ENCODE data around the gene ARFGEF2.
A peak's percentile ranks its signal among the peaks of the same experiment; 100 is the strongest.
"Not testable (repeated sequence)": the region's sequence is repeated elsewhere in the genome, so short reads cannot be mapped to it uniquely, and the experiment has no call there.

ARFGEF2 gene

DNA sequence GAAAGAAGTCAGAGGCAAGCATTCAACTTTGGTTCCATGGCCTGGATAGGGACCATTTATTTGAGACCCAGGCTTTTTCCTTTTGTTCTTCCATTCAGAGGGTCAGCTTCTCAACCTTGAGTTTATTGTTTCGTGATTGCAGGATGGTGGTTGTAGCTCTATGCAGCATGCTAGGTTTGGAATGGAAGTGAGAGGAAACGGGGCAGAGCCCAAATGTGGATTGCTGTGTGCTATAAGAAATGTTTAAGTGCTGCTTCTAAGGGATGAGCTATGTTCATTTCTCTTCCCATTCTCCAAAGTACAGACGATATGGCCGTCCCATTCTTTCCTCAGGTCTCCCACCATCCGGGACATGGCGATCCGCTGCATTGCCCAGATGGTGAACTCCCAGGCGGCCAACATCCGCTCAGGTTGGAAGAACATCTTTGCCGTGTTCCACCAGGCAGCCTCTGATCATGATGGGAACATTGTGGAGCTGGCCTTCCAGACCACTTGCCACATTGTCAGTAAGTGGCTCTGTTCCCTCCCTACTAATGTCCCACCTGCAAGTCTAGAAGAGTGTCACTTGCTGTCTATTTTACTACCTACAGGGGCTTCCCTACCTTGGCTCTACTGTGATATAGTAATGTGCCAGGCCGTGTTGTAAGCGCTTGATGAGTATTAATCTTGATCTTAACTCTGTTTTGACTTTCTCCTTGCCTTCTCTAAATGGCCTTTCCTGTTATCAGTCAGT is 88.6 kb downstream of the ARFGEF2 start:
- no peak for DNase-seq

GRCh38 chr20:49024220-49024619 is 102.7 kb downstream of the ARFGEF2 start:
- no peak for DNase-seq

GRCh38 chr20:49028177-49028576 is 106.7 kb downstream of the ARFGEF2 start:
- DNase-seq = not testable (repeated sequence)

DNA sequence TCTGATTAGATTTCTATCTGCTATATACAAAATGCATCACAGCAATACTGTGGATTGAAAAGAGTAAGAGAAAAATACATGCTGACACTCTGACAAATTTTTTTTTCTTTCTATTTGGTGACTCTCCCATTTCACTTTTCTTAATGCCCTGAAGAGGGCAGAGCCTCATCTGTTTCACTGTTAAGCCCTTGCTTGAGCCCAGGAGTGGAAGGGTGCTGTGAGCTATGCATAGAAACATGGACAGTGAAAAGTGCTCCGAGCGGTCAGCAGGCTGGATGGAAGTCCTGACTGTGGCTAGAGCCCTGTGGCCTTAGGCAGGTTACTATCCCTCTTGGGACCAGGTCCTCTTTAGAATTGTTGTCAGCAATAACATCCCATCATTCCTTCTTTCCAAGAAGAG is 107.2 kb downstream of the ARFGEF2 start:
- DNase-seq = no peak

DNA sequence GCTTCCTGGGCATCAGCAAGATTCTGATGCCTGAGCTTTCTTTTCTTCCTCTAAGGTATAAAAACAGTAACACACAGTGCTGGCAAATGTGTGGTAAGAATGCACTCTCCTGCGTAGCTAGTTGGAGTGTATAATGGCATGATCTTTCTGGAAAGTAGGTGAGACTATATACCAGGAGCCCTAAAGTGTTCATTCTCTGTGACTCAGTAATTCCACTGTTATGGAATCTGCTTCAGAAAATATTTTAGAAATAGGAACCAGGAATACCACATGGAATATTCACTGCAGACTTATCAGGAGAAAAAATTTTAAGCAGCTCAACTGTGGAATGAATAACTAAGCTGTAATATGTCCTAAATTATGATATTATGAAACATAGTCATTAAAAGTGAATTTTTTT is 107.7 kb downstream of the ARFGEF2 start:
- DNase-seq = no peak

DNA sequence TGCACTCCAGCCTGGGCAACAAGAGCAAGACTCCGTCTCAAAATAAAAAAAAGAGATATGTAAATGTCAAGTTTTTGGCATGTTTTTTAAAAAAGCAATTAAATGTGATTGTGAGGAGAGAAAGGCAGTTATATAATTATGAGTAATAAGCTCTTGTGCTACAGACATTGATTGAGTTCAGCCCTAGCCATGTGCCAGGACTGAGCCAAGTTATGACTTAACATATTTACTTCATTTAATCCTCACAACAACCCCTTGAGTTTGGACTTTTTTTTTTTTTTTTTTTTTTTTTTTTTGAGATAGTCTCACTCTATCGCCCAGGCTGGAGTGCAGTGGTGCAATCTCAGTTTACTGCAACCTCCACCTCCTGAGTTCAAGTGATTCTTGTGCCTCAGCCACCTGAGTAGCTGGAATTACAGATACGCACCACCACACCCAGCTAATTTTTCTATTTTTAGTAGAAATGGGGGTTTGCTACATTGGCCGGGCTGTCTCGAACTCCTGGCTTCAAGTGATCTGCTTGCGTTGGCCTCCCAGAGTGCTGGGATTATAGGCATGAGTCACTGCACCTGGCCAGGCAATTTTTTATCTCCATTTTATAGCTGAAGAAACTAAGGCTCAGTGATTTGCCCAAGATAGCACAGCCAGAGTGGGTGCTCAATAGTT is 109.6 kb downstream of the ARFGEF2 start:
- no peak for DNase-seq

DNA sequence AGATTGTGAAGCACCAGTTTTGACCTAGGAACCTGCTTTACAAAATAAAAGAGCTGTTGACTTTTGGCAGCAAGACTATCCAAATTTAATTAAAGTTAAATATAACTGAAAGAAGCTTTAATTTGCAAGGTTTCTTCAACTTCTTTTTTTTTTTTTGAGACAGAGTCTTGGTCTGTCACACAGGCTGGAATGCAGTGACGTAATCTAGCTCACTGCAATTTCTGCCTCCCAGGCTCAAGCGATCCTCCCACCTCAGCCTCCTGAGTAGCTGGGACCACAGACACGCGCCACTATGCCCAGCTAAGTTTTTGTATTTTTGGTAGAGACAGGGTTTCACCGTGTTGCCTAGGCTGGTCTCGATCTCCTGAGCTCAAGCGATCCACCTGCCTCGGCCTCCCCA is 110.9 kb downstream of the ARFGEF2 start:
- no peak for DNase-seq

- no peak for DNase-seq
These were observed 112.7 kb downstream of the ARFGEF2 start for GRCh38 chr20:49034070-49034732.

- DNase-seq = no peak
These were observed 116.5 kb downstream of the ARFGEF2 start for GRCh38 chr20:49037962-49038387.

- no peak for DNase-seq
These were observed 118.3 kb downstream of the ARFGEF2 start for GRCh38 chr20:49039854-49040253.

DNA sequence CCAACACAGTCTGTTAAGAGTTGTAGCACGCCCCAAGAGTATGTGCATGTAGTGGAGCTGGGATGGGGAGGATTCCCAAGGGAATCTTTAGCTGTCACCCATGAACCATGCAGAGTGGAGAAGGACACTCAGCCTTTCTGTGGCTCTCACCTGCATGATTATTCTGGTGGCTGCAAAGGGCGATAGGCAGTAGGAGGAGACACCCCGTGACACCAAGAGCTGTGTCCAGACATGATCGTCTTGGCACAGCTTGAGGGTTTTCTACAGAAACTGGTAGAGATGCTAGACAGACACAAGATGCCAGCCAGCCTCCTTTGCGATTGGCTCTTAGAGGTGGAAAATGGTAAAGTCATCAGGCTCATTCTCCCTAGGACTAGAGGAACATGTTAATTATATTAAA is 121.5 kb downstream of the ARFGEF2 start:
- no peak for DNase-seq

DNA sequence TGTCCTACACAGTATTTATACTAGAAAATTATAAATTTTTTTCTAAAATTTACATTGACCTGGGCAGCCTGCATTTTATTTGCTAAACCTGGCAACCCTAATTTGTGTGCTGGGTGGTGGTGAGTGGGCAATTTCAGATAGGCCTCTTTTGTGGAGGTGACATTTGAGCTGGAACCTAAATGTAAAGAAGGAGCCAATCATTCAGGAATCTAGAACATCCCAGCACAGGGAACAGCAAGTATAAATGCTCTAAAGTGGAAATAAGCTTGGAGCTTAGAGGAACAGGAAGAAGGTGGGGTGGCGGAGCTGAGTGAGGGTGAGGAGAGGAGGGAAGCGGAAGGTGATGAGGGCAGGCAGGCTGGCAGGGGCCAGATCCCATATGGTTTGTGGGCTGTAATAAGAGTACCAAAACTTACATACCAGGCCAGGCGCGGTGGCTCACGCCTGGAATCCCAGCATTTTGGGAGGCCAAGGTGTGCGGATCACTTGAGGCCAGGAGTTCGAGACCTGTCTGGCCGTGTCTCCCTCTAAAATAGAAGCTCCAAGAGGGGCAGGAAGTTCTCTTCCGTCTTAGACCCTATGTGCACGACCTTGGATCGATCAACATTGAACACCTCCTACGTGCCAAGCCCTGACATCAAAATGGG is 124.1 kb downstream of the ARFGEF2 start:
- DNase-seq = no peak

GRCh38 chr20:49046087-49046900 is 124.8 kb downstream of the ARFGEF2 start, which contains the start of gene CSE1L:
Gene CSE1L (plus strand): TSS chr20:49046312. CDS start chr20:49058464, 12,152 bp downstream.
- DNase-seq = peak; percentile 94

DNA sequence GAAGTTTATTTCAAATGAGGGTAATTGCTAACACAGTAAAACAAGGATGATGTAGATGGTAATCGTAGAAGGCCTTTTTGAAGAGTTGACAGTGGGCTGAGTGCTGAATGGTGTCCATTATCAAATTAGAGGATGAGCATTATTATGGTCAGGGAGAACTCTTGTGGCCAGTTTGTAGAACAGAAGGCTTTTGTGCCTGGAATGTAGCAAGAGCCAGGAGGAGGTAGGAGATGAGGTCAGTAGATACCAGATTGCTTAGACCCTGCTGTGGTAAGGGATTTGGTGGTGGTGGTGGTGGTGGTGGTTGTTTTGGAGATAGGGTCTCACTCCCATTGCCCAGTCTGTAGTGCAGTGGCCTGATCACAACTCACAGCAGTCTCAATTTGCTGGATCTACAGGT is 130.8 kb downstream of the ARFGEF2 start:
- no peak for DNase-seq

DNA sequence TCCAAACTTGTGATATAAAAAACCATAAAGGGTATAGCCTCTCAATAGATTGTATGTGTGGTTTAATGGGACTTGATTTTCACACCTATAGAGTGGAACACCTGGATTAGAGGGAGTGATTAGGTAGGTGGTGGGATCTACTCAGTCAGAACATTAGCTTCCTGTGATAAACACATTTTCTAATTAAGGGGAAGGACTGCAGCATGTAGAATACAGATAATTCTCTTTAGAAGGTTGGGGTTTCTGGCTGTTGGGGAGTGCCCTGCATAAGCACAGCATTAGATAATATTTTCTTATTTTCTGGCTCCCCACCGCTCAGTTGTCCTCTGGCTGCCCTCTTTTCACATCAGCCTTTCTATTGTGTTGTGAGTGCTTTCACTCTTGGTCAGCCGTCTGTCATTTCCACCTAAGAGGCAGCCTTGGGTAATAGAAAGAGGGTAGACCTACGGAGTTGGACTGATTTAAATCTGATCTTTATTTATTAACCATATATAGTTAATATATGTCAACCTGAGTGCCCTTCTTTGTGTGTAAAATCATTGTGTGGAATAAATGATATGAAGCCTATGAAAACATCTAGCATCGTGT is 132.6 kb downstream of the ARFGEF2 start:
- DNase-seq = no peak

GRCh38 chr20:49063279-49063678 is 141.8 kb downstream of the ARFGEF2 start:
- no peak for DNase-seq

- no peak for DNase-seq
These were observed 153.0 kb downstream of the ARFGEF2 start for GRCh38 chr20:49074521-49074920.

DNA sequence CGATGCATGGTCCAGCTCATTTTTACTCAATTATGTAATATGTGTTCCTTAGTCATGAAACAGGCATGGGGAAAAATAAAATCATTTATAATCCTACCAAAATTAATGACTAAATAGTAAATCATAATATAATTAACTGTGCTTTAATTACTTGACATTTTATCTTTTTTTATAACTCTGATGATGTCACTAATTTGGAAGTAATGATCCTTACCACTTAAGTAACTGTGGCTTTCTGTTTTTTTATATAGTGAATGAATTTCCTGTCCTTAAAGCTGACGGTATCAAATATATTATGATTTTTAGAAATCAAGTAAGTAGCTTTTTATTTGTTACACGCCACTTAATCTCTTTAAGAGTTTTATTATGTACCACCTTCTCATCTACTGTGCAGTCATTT is 156.8 kb downstream of the ARFGEF2 start:
- no peak for DNase-seq

DNA sequence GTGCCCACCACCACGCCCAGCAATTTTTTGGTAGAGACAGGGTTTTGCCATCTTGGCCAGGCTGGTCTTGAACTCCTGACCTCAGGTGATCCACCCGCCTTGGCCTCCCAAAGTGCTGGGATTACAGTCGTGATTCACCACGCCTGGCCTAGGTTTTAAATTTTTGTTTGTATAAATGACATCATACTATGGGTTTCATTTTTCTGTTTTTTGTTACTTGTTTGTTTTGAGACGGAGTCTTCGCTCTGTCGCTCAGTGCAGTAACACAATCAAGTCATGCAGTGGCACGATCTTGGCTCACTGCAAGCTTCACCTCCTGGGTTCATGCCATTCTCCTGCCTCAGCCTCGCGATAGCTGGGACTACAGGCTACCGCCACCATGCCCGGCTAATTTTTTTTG is 160.8 kb downstream of the ARFGEF2 start:
- DNase-seq = not testable (repeated sequence)
